Mucosa of descending colon (tissue), 3 donors: Measurements from ENCODE around the gene SLC25A53. TPM values are rescaled to one million over a fixed set of nuclear protein-coding genes. Genes with fewer than 3 reads are reported as not detected.

Experiments
- ATAC-seq: fragments of 200-7000 bp; cut with Tn5 transposase; one replicate; pipeline ENCODE4 v1.9.1; 2020; ENCODE audit warnings: mild to moderate bottlenecking, moderate library complexity
- DNase-seq, 3 donors: peaks; one replicate each; pipeline ENCODE4 v3.0.0-alpha.2; 2020
- H3K36me3 ChIP-seq: fragments of 200-600 bp; one replicate; pipeline ENCODE4 v1.8.0; 2021; ENCODE audit warnings: low read depth, mild to moderate bottlenecking
- H3K4me1 ChIP-seq: fragments of 200-600 bp; one replicate; pipeline ENCODE4 v1.8.0; 2021; ENCODE audit warnings: low read depth, mild to moderate bottlenecking
- H3K4me3 ChIP-seq: fragments of 200-600 bp; one replicate; pipeline ENCODE4 v1.8.0; 2021; ENCODE audit warnings: mild to moderate bottlenecking
- H3K9me3 ChIP-seq: fragments of 200-600 bp; one replicate; pipeline ENCODE4 v1.8.0; 2021; ENCODE audit warnings: mild to moderate bottlenecking
- CTCF ChIP-seq: fragments of 200-600 bp; IDR thresholded peaks from one replicate; pipeline ENCODE4 v1.8.0; 2022; ENCODE audit warnings: antibody characterized with exemption, mild to moderate bottlenecking
- intact Hi-C, 2 donors: fragments of 100-400 bp; cut with DNase I in 1 of 2; cut with micrococcal nuclease in 1 of 2; formaldehyde crosslinking; loops; one replicate each; pipeline versions ENCODE4 v1.11.0 to v1.11.1; 2022; cut with DNase I, micrococcal nuclease
- long read RNA-seq, 2 donors: library from polyadenylated mRNA; unstranded; transcript quantifications; one replicate each; pipeline ENCODE4 v2.0.0, GENCODE V29; 2019 to 2021
- total RNA-seq, 3 donors: library from RNA; stranded (reverse); fragmentation: NEBNext Ultra II Directional in 2 of 3; extraction: Animal tissue kit (Norgen Biotek cat#: 25700) in 2 of 3; gene quantifications; one replicate each; pipeline versions ENCODE4 v1.2.1 to v1.2.4, GENCODE V29; 2021 to 2023
- donor health status: DM: no; HTN: no; CAD: no; lungs with moderate emphysema.
- donor health status: DM: no; HTN: no; CAD: no.
- donor health status: DM: no; HTN: yes; CAD: no.

SLC25A53 gene
- 10 to 100 TPM in 1 of 3 donors, 1 to 10 TPM in 2; 7.2 to 18.0 (median 8.5) TPM for total RNA-seq
- long read RNA-seq, donor 1, partial matches to known transcripts: 0 of 5 reads
- long read RNA-seq, donor 1, other reads (novel, unspliced or antisense): 2 of 5 reads
- long read RNA-seq, donor 2, partial matches to known transcripts: 0 of 7 reads
- long read RNA-seq, donor 2, other reads (novel, unspliced or antisense): 3 of 7 reads

GRCh38 chrX:104156630-104157529, at the start of gene SLC25A53:
SLC25A53 (minus strand) TSS chrX:104157009; CDS start chrX:104105257, 51,752 bp downstream.
- ATAC-seq: peak; percentile 98
- intact Hi-C loops: no loop called here
- H3K4me3 ChIP-seq: peak within 1 kb of the TSS; percentile 32
- peak; percentile 80 to 86 (median 81) for DNase-seq
- no peaks in the 10 kb centered on the region for H3K36me3 ChIP-seq
- H3K9me3 ChIP-seq: no peaks in the 10 kb centered on the region
- no peaks in the 10 kb centered on the region for H3K4me1 ChIP-seq
- TF ChIP-seq CTCF: no peak

GRCh38 chrX:104205548-104205947, 48.7 kb upstream of the SLC25A53 start:
- no peak for TF ChIP-seq CTCF
- DNase-seq (no peak), ATAC-seq (no peak)
- intact Hi-C loops: no loop called here
- Histone ChIP-seq H3K4me3 (no peak overlapping the region), H3K4me1 (no peaks in the 10 kb centered on the region), H3K9me3 (no peaks in the 10 kb centered on the region), H3K36me3 (no peaks in the 10 kb centered on the region)

- DNase-seq (peak in 1 of 3 donors; percentile 10), ATAC-seq (peak; percentile 55)
- intact Hi-C loops: no loop called here
- Histone ChIP-seq H3K9me3 (no peaks in the 10 kb centered on the region), H3K4me3 (no peak overlapping the region), H3K4me1 (no peaks in the 10 kb centered on the region), H3K36me3 (no peaks in the 10 kb centered on the region)
- TF ChIP-seq CTCF: peak; percentile 36
Measured at GRCh38 chrX:104195489-104196084, 38.8 kb upstream of the SLC25A53 start.

- Histone ChIP-seq H3K4me1 (no peaks in the 10 kb centered on the region), H3K9me3 (no peaks in the 10 kb centered on the region), H3K36me3 (no peaks in the 10 kb centered on the region), H3K4me3 (no peak overlapping the region)
- intact Hi-C loops: no loop called here
- ATAC-seq: no peak
- no peak for DNase-seq
- TF ChIP-seq CTCF: no peak
Measured at GRCh38 chrX:104195013-104195412, 38.2 kb upstream of the SLC25A53 start.

GRCh38 chrX:104193485-104193884, 36.7 kb upstream of the SLC25A53 start:
- H3K9me3 ChIP-seq: no peaks in the 10 kb centered on the region
- ATAC-seq (no peak), DNase-seq (no peak)
- intact Hi-C loops: no loop called here
- H3K36me3 ChIP-seq: peaks cover 1% of the 10 kb centered on the region
- no peak for TF ChIP-seq CTCF
- H3K4me3 ChIP-seq: no peak overlapping the region
- H3K4me1 ChIP-seq: no peaks in the 10 kb centered on the region
